ENCODE results near the gene SRRM5. TPM values are rescaled to one million over a fixed set of nuclear protein-coding genes. Genes with fewer than 3 reads are reported as not detected.
A peak's percentile ranks its signal among the peaks of the same experiment; 100 is the strongest.
"Not testable (repeated sequence)": the region's sequence is repeated elsewhere in the genome, so short reads cannot be mapped to it uniquely, and the experiment has no call there.

SRRM5 gene
- total and polyA plus RNA-seq, 2 experiments from 2014 or later, result 0.24 to 0.27 TPM

DNA sequence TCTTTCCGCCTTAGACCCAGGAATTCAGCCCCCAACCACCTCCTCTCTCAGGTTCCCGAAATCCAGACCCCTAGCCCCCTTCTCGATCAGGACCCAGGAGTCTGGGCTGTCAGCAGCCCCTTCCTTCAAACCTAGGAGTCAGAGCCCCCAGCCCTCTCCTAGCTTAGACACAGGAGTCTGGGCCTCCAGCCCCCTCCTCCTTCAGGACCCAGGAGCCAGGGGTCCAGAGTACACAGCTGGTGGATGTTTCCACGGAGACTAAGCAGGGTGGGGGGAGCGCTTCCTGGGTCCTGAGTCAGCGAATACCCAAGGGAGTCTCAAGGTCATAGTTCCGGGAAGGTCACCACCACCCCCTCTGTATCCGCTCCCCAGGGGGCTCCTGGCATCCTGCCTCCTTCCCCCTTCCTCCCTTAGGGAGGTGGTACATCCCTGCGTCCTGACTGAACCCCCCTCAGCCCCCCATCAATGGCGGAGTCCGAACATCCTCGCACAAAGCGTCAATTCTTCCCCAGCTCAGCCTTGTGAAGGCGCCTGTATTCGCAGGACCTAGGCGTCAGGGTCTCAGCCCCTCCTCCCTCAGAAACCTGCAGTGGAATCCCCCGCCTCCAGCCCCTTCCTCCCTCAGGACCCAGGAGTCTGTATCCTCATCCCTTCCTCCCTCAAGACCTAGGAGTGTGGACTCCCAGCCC lies 23.1 kb downstream of the SRRM5 start:
- Histone ChIP-seq H3K79me2 (no peaks in the 10 kb centered on the region), H4K20me1 (ENCODE audit: insufficient read depth, poor library complexity, severe bottlenecking) (no peaks in the 10 kb centered on the region), H3K9me2 (replicated peaks; ENCODE audit: insufficient read depth) (no peaks in the 10 kb centered on the region), H3K4me3 (peak overlapping the region; percentile 30), H3K36me3 (replicated peaks; ENCODE audit: insufficient read depth, low read depth) (no peaks in the 10 kb centered on the region), H3K4me2 (peak overlapping the region; percentile 78), H3K4me1 (ENCODE audit: insufficient read depth) (peaks cover 19% of the 10 kb centered on the region), H3K9me3 (ENCODE audit: low read depth) (no peaks in the 10 kb centered on the region), H2AFZ (peak overlapping the region; percentile 73), H3K27ac (peak overlapping the region; percentile 70), H3K27me3 (no peaks in the 10 kb centered on the region)
- TF ChIP-seq, protein P1, sequence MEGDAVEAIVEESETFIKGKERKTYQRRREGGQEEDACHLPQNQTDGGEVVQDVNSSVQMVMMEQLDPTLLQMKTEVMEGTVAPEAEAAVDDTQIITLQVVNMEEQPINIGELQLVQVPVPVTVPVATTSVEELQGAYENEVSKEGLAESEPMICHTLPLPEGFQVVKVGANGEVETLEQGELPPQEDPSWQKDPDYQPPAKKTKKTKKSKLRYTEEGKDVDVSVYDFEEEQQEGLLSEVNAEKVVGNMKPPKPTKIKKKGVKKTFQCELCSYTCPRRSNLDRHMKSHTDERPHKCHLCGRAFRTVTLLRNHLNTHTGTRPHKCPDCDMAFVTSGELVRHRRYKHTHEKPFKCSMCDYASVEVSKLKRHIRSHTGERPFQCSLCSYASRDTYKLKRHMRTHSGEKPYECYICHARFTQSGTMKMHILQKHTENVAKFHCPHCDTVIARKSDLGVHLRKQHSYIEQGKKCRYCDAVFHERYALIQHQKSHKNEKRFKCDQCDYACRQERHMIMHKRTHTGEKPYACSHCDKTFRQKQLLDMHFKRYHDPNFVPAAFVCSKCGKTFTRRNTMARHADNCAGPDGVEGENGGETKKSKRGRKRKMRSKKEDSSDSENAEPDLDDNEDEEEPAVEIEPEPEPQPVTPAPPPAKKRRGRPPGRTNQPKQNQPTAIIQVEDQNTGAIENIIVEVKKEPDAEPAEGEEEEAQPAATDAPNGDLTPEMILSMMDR (IDR thresholded peaks at IDR 0.05; ENCODE audit: poor library complexity), result no peak
- no peak for TF ChIP-seq EZH2phosphoT487 (IDR thresholded peaks at IDR 0.05; ENCODE audit: low read depth, severe bottlenecking, unreplicated experiment)
- TF ChIP-seq EZH2 (IDR thresholded peaks at IDR 0.05; ENCODE audit: borderline replicate concordance), result no peak
- DNase-seq (ENCODE audit: low spot score), result peak; percentile 63
- 10% methylated on average over 16 of the region's 17 CpGs for WGBS (ENCODE audit: low lambda C conversion rate, missing lambda C conversion rate)

DNA sequence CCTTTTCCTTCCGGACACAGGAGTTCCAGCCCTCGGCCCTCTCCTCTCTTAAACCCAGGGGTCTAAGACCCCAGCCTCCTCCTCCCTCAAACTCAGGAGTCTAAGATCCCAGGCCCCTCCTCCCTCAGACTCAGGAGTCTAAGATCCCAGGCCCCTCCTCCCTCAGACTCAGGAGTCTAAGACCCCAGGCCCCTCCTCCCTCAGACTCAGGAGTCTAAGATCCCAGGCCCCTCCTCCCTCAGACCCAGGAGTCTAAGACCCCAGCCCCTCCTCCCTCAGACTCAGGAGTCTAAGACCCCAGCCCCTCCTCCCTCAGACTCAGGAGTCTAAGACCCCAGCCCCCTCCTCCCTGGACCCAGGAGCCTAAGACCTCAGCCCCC lies 23.7 kb downstream of the SRRM5 start:
- not testable (repeated sequence) for H3K79me2 ChIP-seq; H3K27me3 ChIP-seq; H3K36me3 ChIP-seq (replicated peaks; ENCODE audit: insufficient read depth, low read depth); H3K9me3 ChIP-seq (ENCODE audit: low read depth); H3K9me2 ChIP-seq (replicated peaks; ENCODE audit: insufficient read depth); DNase-seq (ENCODE audit: low spot score); H4K20me1 ChIP-seq (ENCODE audit: insufficient read depth, poor library complexity, severe bottlenecking)
- peak overlapping the region; percentile 30 for H3K4me3 ChIP-seq
- H2AFZ ChIP-seq, result peak overlapping the region; percentile 73
- 8% methylated on average over 2 of the region's 2 CpGs for whole genome bisulfite sequencing (ENCODE audit: low lambda C conversion rate, missing lambda C conversion rate)
- peaks cover 25% of the 10 kb centered on the region for H3K4me1 ChIP-seq (ENCODE audit: insufficient read depth)
- H3K4me2 ChIP-seq, result peak overlapping the region; percentile 78
- H3K27ac ChIP-seq, result peak overlapping the region; percentile 70

DNA sequence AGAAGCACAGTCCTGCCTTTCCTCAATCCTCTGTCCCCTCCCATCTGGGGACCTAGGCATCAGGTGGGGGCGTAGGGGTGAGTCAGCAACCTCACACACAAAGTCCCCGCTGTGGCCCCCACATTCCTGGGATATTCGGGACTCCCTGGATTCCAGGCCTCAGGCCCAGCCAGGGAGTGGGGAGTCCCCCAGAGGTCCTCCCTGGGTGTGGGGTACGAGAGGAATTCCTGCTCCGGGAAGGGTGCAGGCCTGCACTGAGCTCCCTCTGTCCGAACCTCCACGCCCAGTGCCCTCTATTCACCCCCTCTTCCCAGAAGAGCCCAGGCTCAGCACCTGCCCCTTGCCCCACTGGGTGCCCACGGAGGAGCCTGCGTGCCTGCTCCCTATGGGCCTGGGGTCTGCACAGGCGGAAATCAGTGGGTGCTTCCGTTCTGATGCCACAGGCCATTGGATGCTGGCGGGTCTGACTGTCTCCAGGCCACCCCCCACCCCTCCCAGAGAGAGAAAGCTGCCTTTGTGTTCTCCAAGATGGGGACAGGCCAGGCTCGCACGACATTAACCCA lies 24.3 kb downstream of the SRRM5 start:
- WGBS (ENCODE audit: low lambda C conversion rate, missing lambda C conversion rate), result 83% methylated on average over 14 of the region's 14 CpGs
- Histone ChIP-seq H3K9me3 (ENCODE audit: low read depth) (no peaks in the 10 kb centered on the region), H3K9me2 (replicated peaks; ENCODE audit: insufficient read depth) (no peaks in the 10 kb centered on the region), H3K79me2 (no peaks in the 10 kb centered on the region), H3K4me2 (no peak overlapping the region), H3K4me3 (no peak overlapping the region), H3K27me3 (no peaks in the 10 kb centered on the region), H4K20me1 (ENCODE audit: insufficient read depth, poor library complexity, severe bottlenecking) (no peaks in the 10 kb centered on the region), H2AFZ (no peak overlapping the region), H3K4me1 (ENCODE audit: insufficient read depth) (peaks cover 26% of the 10 kb centered on the region), H3K36me3 (replicated peaks; ENCODE audit: insufficient read depth, low read depth) (no peaks in the 10 kb centered on the region), H3K27ac (no peak overlapping the region)
- no peak for DNase-seq (ENCODE audit: low spot score)
- no peak for TF ChIP-seq EZH2 (IDR thresholded peaks at IDR 0.05; ENCODE audit: borderline replicate concordance)
- TF ChIP-seq, protein P1 (IDR thresholded peaks at IDR 0.05; ENCODE audit: poor library complexity), result no peak
- TF ChIP-seq EZH2phosphoT487 (IDR thresholded peaks at IDR 0.05; ENCODE audit: low read depth, severe bottlenecking, unreplicated experiment), result no peak

DNA sequence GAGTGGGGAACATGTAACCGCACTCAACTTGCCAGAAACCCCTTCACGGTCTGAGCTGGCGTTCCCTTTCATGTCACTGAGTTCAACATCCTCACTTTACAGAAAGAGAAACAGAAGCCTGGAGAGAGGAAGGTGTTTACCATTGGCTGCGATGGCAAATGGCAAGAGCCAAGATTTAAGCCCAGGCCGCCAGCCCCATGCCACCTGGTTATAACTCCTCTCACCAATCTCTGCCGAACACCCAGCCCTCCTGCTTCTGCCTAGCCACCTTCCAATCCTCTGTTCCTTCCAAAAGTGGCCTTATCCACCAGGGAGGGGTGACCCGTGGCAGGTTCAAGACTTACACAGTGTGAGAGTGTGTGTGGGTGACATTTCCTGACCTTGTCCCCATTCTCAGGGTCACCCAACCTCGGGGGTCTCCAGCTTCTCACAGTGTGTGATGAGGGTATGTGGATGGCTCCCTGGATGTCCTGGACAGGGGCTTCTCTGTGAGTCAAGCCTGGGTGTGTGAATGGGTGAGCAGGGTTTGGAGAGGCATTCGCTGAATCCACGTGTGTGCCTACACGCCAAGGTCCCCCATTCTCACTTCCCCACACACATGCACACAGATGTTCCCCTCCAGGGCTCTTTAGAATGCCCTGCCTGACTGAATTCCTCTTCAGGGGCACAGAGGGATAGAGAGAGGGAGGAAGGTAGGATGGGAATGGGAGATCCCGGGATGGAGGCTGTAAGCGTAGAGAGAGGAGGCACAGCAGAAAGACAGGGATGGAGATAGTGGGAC lies 26.5 kb downstream of the SRRM5 start:
- H3K27ac ChIP-seq, result no peak overlapping the region
- no peak for DNase-seq (ENCODE audit: low spot score)
- no peak overlapping the region for H3K4me3 ChIP-seq
- no peaks in the 10 kb centered on the region for H3K36me3 ChIP-seq (replicated peaks; ENCODE audit: insufficient read depth, low read depth)
- H2AFZ ChIP-seq, result no peak overlapping the region
- no peaks in the 10 kb centered on the region for H4K20me1 ChIP-seq (ENCODE audit: insufficient read depth, poor library complexity, severe bottlenecking)
- H3K9me2 ChIP-seq (replicated peaks; ENCODE audit: insufficient read depth), result no peaks in the 10 kb centered on the region
- TF ChIP-seq, protein P1 (IDR thresholded peaks at IDR 0.05; ENCODE audit: poor library complexity), result no peak
- TF ChIP-seq EZH2phosphoT487 (IDR thresholded peaks at IDR 0.05; ENCODE audit: low read depth, severe bottlenecking, unreplicated experiment) (no peak), EZH2 (IDR thresholded peaks at IDR 0.05; ENCODE audit: borderline replicate concordance) (no peak)
- no peaks in the 10 kb centered on the region for H3K27me3 ChIP-seq
- peak overlapping the region; percentile 85 for H3K4me2 ChIP-seq
- peaks cover 26% of the 10 kb centered on the region for H3K4me1 ChIP-seq (ENCODE audit: insufficient read depth)
- H3K79me2 ChIP-seq, result no peaks in the 10 kb centered on the region
- no peaks in the 10 kb centered on the region for H3K9me3 ChIP-seq (ENCODE audit: low read depth)
- 81% methylated on average over 13 of the region's 13 CpGs for WGBS (ENCODE audit: low lambda C conversion rate, missing lambda C conversion rate)

Data from hepatocyte (in vitro differentiated cells).